T-helper 1 cell (primary cell): ENCODE results near the gene MYL2.

Experiments used
- DNase-seq, 5 donors: peaks; one replicate each; pipeline ENCODE4 v3.0.0-alpha.2; 2012 to 2020

MYL2 gene

GRCh38 chr12:110929818-110930217, 9.4 kb upstream of the MYL2 start:
- no peak for DNase-seq

GRCh38 chr12:110928700-110929099, 8.3 kb upstream of the MYL2 start:
- DNase-seq: no peak

- no peak for DNase-seq
Observed at GRCh38 chr12:110927546-110927945, 7.2 kb upstream of the MYL2 start.

- no peak for DNase-seq
Observed at GRCh38 chr12:110923692-110924334, 3.4 kb upstream of the MYL2 start.

- DNase-seq: no peak
Observed at GRCh38 chr12:110923192-110923591, 2.8 kb upstream of the MYL2 start.

GRCh38 chr12:110922652-110923051, 2.3 kb upstream of the MYL2 start:
- DNase-seq: no peak

GRCh38 chr12:110921262-110921661, 883 bp upstream of the MYL2 start:
- no peak for DNase-seq

GRCh38 chr12:110919720-110920119, 659 bp downstream of the MYL2 start:
- DNase-seq: no peak

- no peak for DNase-seq
Observed at GRCh38 chr12:110917961-110918360, 2.4 kb downstream of the MYL2 start.

- DNase-seq: no peak
Observed at GRCh38 chr12:110917467-110917866, 2.9 kb downstream of the MYL2 start.

GRCh38 chr12:110916295-110916875, 4.0 kb downstream of the MYL2 start:
- no peak for DNase-seq

GRCh38 chr12:110913119-110914056, 7.0 kb downstream of the MYL2 start:
- no peak for DNase-seq

- no peak for DNase-seq
Observed at GRCh38 chr12:110912263-110912662, 8.1 kb downstream of the MYL2 start.

- no peak for DNase-seq
Observed at GRCh38 chr12:110908377-110909152, 11.8 kb downstream of the MYL2 start.

GRCh38 chr12:110907583-110907982, 12.8 kb downstream of the MYL2 start:
- no peak for DNase-seq

- DNase-seq: no peak
Observed at GRCh38 chr12:110906985-110907384, 13.4 kb downstream of the MYL2 start.

- DNase-seq: no peak
Observed at GRCh38 chr12:110906516-110906915, 13.9 kb downstream of the MYL2 start.

GRCh38 chr12:110906083-110906482, 14.3 kb downstream of the MYL2 start:
- no peak for DNase-seq

GRCh38 chr12:110903511-110903910, 16.9 kb downstream of the MYL2 start:
- DNase-seq: no peak

- no peak for DNase-seq
Observed at GRCh38 chr12:110901401-110901800, 19.0 kb downstream of the MYL2 start.

- no peak for DNase-seq
Observed at GRCh38 chr12:110896559-110896958, 23.8 kb downstream of the MYL2 start.

- no peak for DNase-seq
Observed at GRCh38 chr12:110893956-110894355, 26.4 kb downstream of the MYL2 start.

- DNase-seq: no peak
Observed at GRCh38 chr12:110889361-110889760, 31.0 kb downstream of the MYL2 start.
